IPS DF 6.9 (cell line): ENCODE measurements around the gene RITA1.

Experiments used
- DNase-seq: peaks from one replicate; pipeline ENCODE4 v3.0.0-alpha.2; 2013; ENCODE audit warnings: low read depth, low spot score
- H3K27ac ChIP-seq: one replicate; pipeline ENCODE4 v1.5.1; 2013; ENCODE audit warnings: low read length, control low read depth
- H3K27me3 ChIP-seq: 2 replicates; pipeline ENCODE4 v1.6.1; 2013; ENCODE audit warnings: mild to moderate bottlenecking, low read length; ENCODE audit not compliant: control insufficient read depth, insufficient read depth
- H3K36me3 ChIP-seq: 2 replicates; pipeline ENCODE4 v1.6.1; 2013; ENCODE audit warnings: low read length; ENCODE audit not compliant: control insufficient read depth, insufficient read depth
- H3K4me1 ChIP-seq: 2 replicates; pipeline ENCODE4 v1.6.1; 2013; ENCODE audit warnings: low read length; ENCODE audit not compliant: control insufficient read depth, insufficient read depth
- H3K4me3 ChIP-seq: 2 replicates; pipeline ENCODE4 v1.5.1; 2013; ENCODE audit warnings: mild to moderate bottlenecking, low read length
- H3K9me3 ChIP-seq: 2 replicates; pipeline ENCODE4 v1.6.1; 2013; ENCODE audit warnings: low read length, inconsistent platforms; ENCODE audit not compliant: control insufficient read depth, insufficient read depth
- WGBS: extraction: QIAGEN DNeasy Blood & Tissue Kit; methylation state at CpG from one replicate; pipeline ENCODE4 v1.1.7; 2013; ENCODE audit warnings: mixed read lengths, missing lambda C conversion rate; ENCODE audit not compliant: insufficient read length, insufficient coverage; 5-methylcytosine and 5-hydroxymethylcytosine counted together

Gene RITA1

GRCh38 chr12:113154351-113154973 lies 31.1 kb upstream of the RITA1 start:
- H3K4me3 ChIP-seq: peak overlapping the region; percentile 42; the same call in 1 of the 2 replicates
- H3K9me3 ChIP-seq: no peaks in the 10 kb centered on the region
- no peak for DNase-seq
- H3K4me1 ChIP-seq: peaks cover 3% of the 10 kb centered on the region; the same call in 1 of the 2 replicates
- WGBS: no CpG with 5 or more reads among the region's 51 CpGs
- H3K27me3 ChIP-seq: peaks cover 3% of the 10 kb centered on the region; the same call in 1 of the 2 replicates
- peaks cover 16% of the 10 kb centered on the region for H3K36me3 ChIP-seq
- no peak overlapping the region for H3K27ac ChIP-seq

- no peak for DNase-seq
- no peaks in the 10 kb centered on the region for H3K9me3 ChIP-seq
- H3K36me3 ChIP-seq: peaks cover 21% of the 10 kb centered on the region
- no CpG with 5 or more reads among the region's 12 CpGs for WGBS
- no peak overlapping the region for H3K4me3 ChIP-seq
- no peaks in the 10 kb centered on the region for H3K4me1 ChIP-seq
- H3K27me3 ChIP-seq: peaks cover 3% of the 10 kb centered on the region; the same call in 1 of the 2 replicates
- no peak overlapping the region for H3K27ac ChIP-seq
These were observed 30.5 kb upstream of the RITA1 start for GRCh38 chr12:113155060-113155459.

DNA sequence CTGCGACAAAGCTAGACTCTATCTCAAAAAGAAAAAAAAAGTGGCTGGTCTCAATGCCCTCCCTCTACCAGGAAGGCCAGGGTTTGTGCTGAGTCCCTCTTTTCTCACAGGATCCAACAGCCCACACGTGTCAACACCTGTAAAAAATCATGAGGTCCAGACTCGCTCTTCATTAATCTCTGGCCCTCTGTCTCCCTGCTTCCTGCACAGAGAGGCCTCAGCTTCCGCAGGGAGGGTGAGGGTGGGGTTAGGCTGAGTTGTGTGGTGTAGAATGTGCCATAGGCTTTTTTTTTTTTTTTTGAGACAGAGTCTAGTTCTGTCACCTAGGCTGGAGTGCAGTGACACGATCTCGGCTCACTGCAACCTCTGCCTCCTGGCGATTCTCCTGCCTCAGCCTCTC lies 29.9 kb upstream of the RITA1 start:
- no peak for DNase-seq
- Histone ChIP-seq H3K27me3 (peaks cover 3% of the 10 kb centered on the region; the same call in 1 of the 2 replicates), H3K36me3 (peaks cover 27% of the 10 kb centered on the region), H3K4me3 (no peak overlapping the region), H3K9me3 (no peaks in the 10 kb centered on the region), H3K4me1 (no peaks in the 10 kb centered on the region), H3K27ac (no peak overlapping the region)
- WGBS: no CpG with 5 or more reads among the region's 7 CpGs

DNA sequence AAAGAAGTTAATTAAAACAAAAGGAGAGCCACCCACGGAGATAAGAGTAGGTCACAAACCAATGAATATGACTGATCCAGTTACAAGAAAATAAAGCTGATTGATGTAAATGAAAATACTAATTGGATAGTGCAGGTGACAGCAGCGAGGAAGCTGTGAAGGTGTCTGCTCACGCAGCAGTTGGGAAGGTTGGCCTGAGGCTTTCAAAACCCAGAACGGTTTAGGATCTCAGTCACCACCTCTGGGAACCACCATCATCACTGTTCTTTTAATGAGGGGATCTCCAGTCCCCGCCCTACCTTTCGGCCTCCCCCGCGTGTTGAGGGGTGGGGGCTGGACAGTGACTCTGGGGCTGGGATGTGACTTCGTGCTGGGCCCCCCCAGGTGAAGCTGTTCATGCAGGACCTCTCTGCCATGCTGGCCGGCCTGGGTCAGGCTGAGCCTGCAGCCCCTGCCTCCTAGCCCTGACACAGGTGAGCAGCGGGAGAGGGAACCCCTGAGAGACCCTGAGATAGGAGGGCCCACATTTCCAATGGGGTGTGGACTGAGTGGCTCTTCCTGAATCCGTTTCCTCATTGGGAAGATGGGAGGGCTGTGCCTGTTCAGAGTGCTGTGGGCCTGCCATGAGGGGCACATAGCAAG lies 28.2 kb upstream of the RITA1 start:
- DNase-seq: no peak
- Histone ChIP-seq H3K27me3 (peaks cover 3% of the 10 kb centered on the region; the same call in 1 of the 2 replicates), H3K4me3 (no peak overlapping the region), H3K36me3 (peaks cover 36% of the 10 kb centered on the region), H3K27ac (no peak overlapping the region), H3K4me1 (peaks cover 6% of the 10 kb centered on the region; the same call in 1 of the 2 replicates), H3K9me3 (no peaks in the 10 kb centered on the region)
- WGBS: no CpG with 5 or more reads among the region's 12 CpGs

DNA sequence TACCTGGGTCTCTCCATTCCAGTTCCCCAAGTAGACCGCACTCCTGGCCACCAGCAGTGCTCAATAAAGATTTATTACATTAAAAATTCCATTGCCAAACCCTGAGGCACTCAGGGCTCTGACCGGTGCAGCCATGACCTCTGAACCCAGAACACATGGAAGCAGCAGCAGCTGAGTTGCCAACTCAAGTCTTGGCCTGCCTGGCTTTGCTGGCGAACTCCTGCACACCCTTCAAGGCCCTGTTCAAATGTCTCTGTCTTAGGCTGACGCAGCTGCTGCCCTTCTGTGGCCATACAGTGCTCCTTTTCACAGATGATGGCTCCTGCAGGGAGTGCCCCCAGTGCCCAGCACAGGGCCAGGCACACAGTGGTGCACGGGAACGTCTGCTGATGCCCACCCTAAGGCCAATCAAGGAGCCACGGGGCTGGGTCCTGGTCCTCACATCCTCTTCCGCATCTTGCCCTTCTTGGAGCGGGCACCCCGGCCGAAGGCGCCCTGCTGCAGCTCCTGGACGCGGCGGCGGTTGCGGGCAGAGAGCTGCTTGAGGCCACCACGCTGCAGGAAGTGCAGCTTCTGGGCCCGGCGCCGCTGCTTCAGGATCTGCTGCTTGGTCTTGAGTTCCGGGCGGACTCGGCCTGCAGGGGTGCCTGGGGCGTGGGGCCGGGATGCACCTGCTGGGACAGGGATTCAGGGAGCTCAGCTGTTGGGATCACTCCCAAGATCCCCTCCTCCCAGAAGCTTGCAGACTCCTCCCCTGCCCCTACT lies 26.9 kb upstream of the RITA1 start:
- Histone ChIP-seq H3K9me3 (no peaks in the 10 kb centered on the region), H3K27ac (no peak overlapping the region), H3K4me1 (peaks cover 10% of the 10 kb centered on the region; the same call in 1 of the 2 replicates), H3K27me3 (0 out of 2 replicates have a peak, but pooled peaks cover 3% of the 10 kb centered on the region), H3K4me3 (no peak overlapping the region), H3K36me3 (peaks cover 40% of the 10 kb centered on the region)
- no CpG with 5 or more reads among the region's 26 CpGs for WGBS
- no peak for DNase-seq

GRCh38 chr12:113159937-113160336 lies 25.6 kb upstream of the RITA1 start:
- H3K9me3 ChIP-seq: no peaks in the 10 kb centered on the region
- H3K4me1 ChIP-seq: peaks cover 10% of the 10 kb centered on the region; the same call in 1 of the 2 replicates
- H3K27me3 ChIP-seq: no peaks in the 10 kb centered on the region
- no peak overlapping the region for H3K27ac ChIP-seq
- WGBS: no CpG with 5 or more reads among the region's 7 CpGs
- no peak for DNase-seq
- peaks cover 42% of the 10 kb centered on the region for H3K36me3 ChIP-seq
- no peak overlapping the region for H3K4me3 ChIP-seq

- Histone ChIP-seq H3K4me1 (peaks cover 10% of the 10 kb centered on the region; the same call in 1 of the 2 replicates), H3K9me3 (no peaks in the 10 kb centered on the region), H3K27ac (no peak overlapping the region), H3K4me3 (no peak overlapping the region), H3K27me3 (no peaks in the 10 kb centered on the region), H3K36me3 (peaks cover 56% of the 10 kb centered on the region)
- no CpG with 5 or more reads among the region's 26 CpGs for whole genome bisulfite sequencing
- peak; percentile 85 for DNase-seq
These were observed 24.0 kb upstream of the RITA1 start for GRCh38 chr12:113161415-113162016.

DNA sequence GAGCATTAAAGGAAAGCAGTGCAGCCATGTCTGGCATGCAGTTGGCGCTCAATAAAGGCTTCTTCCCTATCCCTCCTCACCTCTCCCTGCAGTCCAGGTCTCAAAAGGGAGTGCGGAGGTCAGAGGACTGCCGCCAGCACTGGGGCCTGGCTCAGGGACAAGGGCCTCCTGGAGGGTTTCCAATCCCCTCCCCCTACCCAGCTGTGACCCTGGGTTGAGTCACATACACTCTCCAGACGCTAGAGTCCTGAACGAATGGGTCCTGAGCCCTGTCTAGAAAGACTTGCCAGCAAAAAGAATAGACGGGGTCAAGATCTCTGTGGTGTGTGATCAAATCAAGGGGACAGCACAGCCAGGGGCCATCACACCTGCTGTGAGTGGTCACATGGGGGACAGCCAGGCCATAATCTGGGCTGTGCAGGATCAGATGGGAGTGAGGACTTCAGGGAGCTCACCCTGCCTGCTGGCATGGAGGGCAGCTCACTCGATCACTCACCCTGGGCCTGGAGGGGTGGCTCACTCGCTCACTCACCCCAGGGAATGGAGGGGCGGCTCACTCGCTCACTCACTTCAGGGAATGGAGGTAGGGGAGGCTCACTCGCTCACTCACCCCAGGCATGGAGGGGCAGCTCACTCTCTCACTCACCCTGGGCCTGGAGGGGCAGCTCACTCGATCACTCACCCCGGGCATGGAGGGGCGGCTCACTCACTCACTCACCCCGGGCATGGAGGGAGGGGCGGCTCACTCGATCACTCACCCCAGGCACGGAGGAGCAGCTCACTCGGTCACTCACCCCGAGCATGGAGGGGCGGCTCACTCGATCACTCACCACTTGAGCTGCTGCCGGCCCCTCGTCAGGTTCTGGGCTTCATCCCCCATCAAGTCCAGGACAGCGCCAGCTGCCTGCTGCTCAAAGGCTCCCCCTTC lies 23.2 kb upstream of the RITA1 start:
- H3K27me3 ChIP-seq: no peaks in the 10 kb centered on the region
- H3K4me3 ChIP-seq: no peak overlapping the region
- DNase-seq: no peak
- H3K4me1 ChIP-seq: peaks cover 10% of the 10 kb centered on the region; the same call in 1 of the 2 replicates
- H3K9me3 ChIP-seq: no peaks in the 10 kb centered on the region
- no CpG with 5 or more reads among the region's 25 CpGs for WGBS
- H3K27ac ChIP-seq: no peak overlapping the region
- peaks cover 54% of the 10 kb centered on the region for H3K36me3 ChIP-seq

DNA sequence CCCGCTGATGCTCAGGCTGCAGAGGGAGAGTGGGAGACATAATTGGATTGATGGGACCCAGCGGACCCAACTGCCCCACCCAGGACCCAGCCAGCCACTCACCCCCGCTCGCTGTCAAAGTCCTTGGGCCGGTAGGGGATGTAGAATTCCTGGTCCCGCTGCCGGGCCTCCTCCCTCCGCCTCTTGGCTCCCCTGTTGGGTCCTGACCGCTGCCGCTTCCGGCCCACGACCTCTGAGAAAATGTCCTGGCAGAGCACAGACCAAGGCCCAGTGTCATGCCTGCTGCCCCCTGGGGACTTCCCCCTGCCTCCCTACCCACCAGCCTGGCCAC lies 22.5 kb upstream of the RITA1 start:
- Histone ChIP-seq H3K27ac (no peak overlapping the region), H3K9me3 (no peaks in the 10 kb centered on the region), H3K4me3 (no peak overlapping the region), H3K36me3 (peaks cover 55% of the 10 kb centered on the region), H3K4me1 (peaks cover 10% of the 10 kb centered on the region; the same call in 1 of the 2 replicates), H3K27me3 (no peaks in the 10 kb centered on the region)
- no peak for DNase-seq
- no CpG with 5 or more reads among the region's 12 CpGs for WGBS
